Medulla oblongata (tissue), 1 donor: Measurements from ENCODE around the gene SLC38A3.
"Not testable (repeated sequence)": the region's sequence is repeated elsewhere in the genome, so short reads cannot be mapped to it uniquely, and the experiment has no call there.

Source experiments
- DNase-seq: peaks from one replicate; pipeline ENCODE4 v3.0.0-alpha.2; 2015; ENCODE audit errors: extremely low spot score

Gene SLC38A3

GRCh38 chr3:50249457-50249856 is 44.4 kb downstream of the SLC38A3 start:
- DNase-seq, result no peak

GRCh38 chr3:50250514-50250913 is 45.4 kb downstream of the SLC38A3 start:
- no peak for DNase-seq

- no peak for DNase-seq
These were observed 46.1 kb downstream of the SLC38A3 start for GRCh38 chr3:50251220-50251619.

GRCh38 chr3:50254577-50255250 is 49.6 kb downstream of the SLC38A3 start:
- no peak for DNase-seq

- no peak for DNase-seq
These were observed 50.2 kb downstream of the SLC38A3 start for GRCh38 chr3:50255251-50255615.

GRCh38 chr3:50256978-50257890 is 52.2 kb downstream of the SLC38A3 start:
- DNase-seq, result no peak

GRCh38 chr3:50258029-50258680 is 53.1 kb downstream of the SLC38A3 start:
- no peak for DNase-seq

GRCh38 chr3:50258979-50259378 is 53.9 kb downstream of the SLC38A3 start:
- DNase-seq, result no peak

GRCh38 chr3:50259432-50260026 is 54.5 kb downstream of the SLC38A3 start:
- DNase-seq, result no peak

GRCh38 chr3:50260027-50260941 is 55.2 kb downstream of the SLC38A3 start:
- peak; percentile 97 for DNase-seq

- no peak for DNase-seq
These were observed 55.9 kb downstream of the SLC38A3 start for GRCh38 chr3:50260942-50261441.

GRCh38 chr3:50261505-50261904 is 56.4 kb downstream of the SLC38A3 start:
- no peak for DNase-seq

GRCh38 chr3:50262200-50262599 is 57.1 kb downstream of the SLC38A3 start:
- DNase-seq, result not testable (repeated sequence)

GRCh38 chr3:50262778-50263177 is 57.7 kb downstream of the SLC38A3 start:
- DNase-seq, result no peak

- no peak for DNase-seq
These were observed 58.7 kb downstream of the SLC38A3 start for GRCh38 chr3:50263478-50264382.

- peak; percentile 92 for DNase-seq
These were observed 59.4 kb downstream of the SLC38A3 start for GRCh38 chr3:50264383-50264963.

- no peak for DNase-seq
These were observed 60.0 kb downstream of the SLC38A3 start for GRCh38 chr3:50264964-50265485.

- DNase-seq, result no peak
These were observed 60.5 kb downstream of the SLC38A3 start for GRCh38 chr3:50265571-50265970.

GRCh38 chr3:50266017-50266416 is 60.9 kb downstream of the SLC38A3 start:
- DNase-seq, result no peak
